Neuron (in vitro differentiated cells): ENCODE results near the gene SYK.
"Not testable (repeated sequence)": the region's sequence is repeated elsewhere in the genome, so short reads cannot be mapped to it uniquely, and the experiment has no call there.

Experiments used
- H2AFZ ChIP-seq: one replicate; pipeline ENCODE4 v1.6.1; 2013; ENCODE audit warnings: low read depth, mild to moderate bottlenecking, inconsistent platforms, low read length, moderate library complexity
- H3K27me3 ChIP-seq: one replicate; pipeline ENCODE4 v1.6.1; 2013; ENCODE audit warnings: low read length; ENCODE audit not compliant: insufficient read depth
- H3K36me3 ChIP-seq: one replicate; pipeline ENCODE4 v1.6.1; 2013; ENCODE audit warnings: low read length; ENCODE audit not compliant: insufficient read depth
- H3K4me1 ChIP-seq: one replicate; pipeline ENCODE4 v1.6.1; 2013; ENCODE audit warnings: low read length; ENCODE audit not compliant: insufficient read depth
- H3K4me3 ChIP-seq: 2 replicates; pipeline ENCODE4 v1.5.1; 2013; ENCODE audit warnings: mild to moderate bottlenecking, low read length, moderate library complexity
- H3K9me3 ChIP-seq: one replicate; pipeline ENCODE4 v1.6.1; 2013; ENCODE audit warnings: low read length

Gene SYK

DNA sequence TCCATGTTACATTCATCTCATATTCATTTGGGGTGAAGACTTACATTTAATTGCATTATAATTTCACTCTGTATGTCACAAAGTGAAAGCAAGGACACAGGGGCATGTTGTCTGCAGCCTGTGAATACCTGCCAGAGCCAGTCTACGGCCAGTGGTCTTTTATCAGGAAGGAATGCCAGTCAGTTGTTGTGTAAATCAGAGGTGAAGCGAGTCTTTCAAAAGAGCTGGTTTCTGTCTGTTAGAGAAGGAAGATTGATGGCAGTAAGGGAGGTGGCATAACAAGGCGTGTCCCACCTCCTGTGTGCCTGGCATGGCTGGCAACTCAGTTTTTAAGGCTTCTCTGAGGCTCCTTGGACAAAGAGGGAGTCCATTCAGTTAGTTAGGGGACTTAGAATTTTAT lies 18.1 kb upstream of the SYK start:
- no peaks in the 10 kb centered on the region for H3K27me3 ChIP-seq
- H3K9me3 ChIP-seq, result no peaks in the 10 kb centered on the region
- H3K4me3 ChIP-seq, result no peak overlapping the region
- H2AFZ ChIP-seq, result no peak overlapping the region
- no peaks in the 10 kb centered on the region for H3K36me3 ChIP-seq
- H3K4me1 ChIP-seq, result peaks cover 6% of the 10 kb centered on the region

DNA sequence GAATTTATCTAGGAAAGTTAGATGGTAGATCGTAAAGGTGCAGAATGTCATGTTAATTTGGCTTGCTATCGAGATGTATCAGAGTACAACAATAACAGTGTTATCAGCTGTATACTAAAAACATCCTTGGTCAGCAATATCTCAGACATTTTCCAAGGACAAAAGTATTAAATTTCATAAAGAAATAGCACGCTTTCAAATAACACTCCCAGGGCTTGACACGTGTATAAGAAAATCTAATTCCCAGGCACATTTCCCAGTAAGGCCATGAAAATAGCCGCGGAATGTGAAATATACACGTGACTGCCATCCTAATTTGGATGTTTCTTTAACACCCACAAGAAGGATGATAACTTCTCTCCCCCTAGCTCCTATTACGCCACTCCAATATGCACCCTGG lies 17.7 kb upstream of the SYK start:
- no peaks in the 10 kb centered on the region for H3K27me3 ChIP-seq
- peaks cover 2% of the 10 kb centered on the region for H3K4me1 ChIP-seq
- H3K4me3 ChIP-seq, result no peak overlapping the region
- no peaks in the 10 kb centered on the region for H3K9me3 ChIP-seq
- H3K36me3 ChIP-seq, result no peaks in the 10 kb centered on the region
- H2AFZ ChIP-seq, result no peak overlapping the region

DNA sequence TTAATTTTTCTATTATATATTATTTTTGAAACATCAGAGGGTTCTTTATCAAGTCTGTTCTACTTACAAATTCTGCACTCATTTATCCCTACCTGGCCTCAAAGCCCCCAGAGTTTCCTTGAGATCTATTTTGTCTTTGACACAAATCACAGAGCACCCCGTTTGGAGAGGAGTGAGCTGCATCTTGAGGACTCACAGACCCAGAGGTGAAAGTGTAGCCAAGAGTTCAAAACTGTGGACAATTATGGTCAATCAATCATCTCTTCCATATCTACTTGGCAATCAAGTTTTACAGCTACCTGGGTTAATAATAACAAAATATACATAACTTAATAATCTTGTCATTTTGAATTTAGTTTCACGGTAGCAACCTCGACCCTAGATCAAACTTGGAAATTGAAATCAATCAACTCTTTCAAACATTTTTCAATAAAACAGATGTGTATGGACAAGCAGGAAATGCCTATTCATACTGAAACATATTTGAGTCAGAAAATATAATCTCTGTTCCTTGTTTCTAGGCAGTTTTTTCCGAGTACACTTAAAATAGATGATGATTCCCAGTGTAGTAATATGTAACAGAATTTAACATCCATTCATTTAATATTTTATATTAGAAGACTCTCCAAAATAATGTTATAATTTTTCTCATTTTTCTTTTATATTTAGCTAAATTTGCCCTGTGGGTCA lies 13.7 kb upstream of the SYK start:
- no peaks in the 10 kb centered on the region for H3K9me3 ChIP-seq
- no peaks in the 10 kb centered on the region for H3K27me3 ChIP-seq
- H3K4me1 ChIP-seq, result no peaks in the 10 kb centered on the region
- H3K4me3 ChIP-seq, result no peak overlapping the region
- H2AFZ ChIP-seq, result no peak overlapping the region
- H3K36me3 ChIP-seq, result no peaks in the 10 kb centered on the region

DNA sequence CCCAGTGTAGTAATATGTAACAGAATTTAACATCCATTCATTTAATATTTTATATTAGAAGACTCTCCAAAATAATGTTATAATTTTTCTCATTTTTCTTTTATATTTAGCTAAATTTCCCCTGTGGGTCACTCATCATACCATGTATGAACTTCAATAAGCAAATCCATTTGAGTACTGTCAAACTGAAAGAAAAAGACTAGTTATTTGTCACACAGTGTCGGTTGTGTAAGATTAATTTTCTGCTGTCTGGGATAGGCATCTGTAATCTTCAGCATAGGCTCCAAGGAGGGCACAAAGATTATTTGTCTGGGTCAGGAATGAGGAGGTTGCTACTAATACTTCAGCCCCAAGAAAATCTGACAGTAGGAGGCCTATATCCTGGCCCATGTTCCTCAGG lies 13.1 kb upstream of the SYK start:
- not testable (repeated sequence) for H3K4me1 ChIP-seq, H3K36me3 ChIP-seq, H3K9me3 ChIP-seq, H3K27me3 ChIP-seq, H2AFZ ChIP-seq, H3K4me3 ChIP-seq

DNA sequence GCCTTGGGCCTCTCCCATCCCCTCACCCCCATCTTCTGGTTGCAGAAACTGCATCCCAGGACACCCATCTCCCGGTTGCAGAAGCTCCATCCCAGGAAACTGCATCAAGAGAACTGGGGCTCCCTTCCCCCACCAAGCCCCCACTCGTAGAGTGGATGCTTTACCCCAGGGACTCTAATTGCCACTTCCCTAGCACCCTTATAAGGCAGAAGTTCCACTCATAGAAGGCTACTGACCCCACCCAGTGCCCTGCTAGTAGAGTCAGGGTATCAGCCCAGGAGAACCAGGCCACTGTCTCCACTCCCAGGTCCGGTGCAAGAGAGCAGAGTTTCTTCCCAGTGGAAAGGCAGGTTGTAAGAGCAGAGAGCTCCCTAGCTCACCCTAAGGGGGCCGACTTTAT lies 12.2 kb upstream of the SYK start:
- Histone ChIP-seq H2AFZ (no peak overlapping the region), H3K4me1 (no peaks in the 10 kb centered on the region), H3K4me3 (no peak overlapping the region), H3K27me3 (no peaks in the 10 kb centered on the region), H3K9me3 (no peaks in the 10 kb centered on the region), H3K36me3 (no peaks in the 10 kb centered on the region)

DNA sequence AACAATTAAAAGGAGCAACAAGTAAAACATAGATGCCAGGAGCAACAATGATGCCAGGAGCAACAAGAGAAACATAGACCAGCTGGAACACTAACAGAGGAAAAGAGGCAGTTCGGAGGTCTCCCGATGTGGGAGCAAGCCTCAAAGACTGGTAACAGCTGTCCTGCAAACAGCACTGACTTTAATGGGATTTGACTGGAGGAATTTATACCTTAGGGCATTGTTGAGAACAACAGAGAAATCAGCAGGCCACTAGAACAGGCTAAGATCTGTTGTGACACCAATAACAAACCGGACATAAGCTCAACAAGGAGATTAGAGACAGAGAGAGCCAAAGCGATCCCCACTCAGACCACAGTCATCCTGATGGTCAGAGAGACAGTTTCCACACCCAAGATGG lies 11.8 kb upstream of the SYK start:
- no peaks in the 10 kb centered on the region for H3K27me3 ChIP-seq
- no peak overlapping the region for H3K4me3 ChIP-seq
- H3K9me3 ChIP-seq, result no peaks in the 10 kb centered on the region
- no peaks in the 10 kb centered on the region for H3K4me1 ChIP-seq
- no peak overlapping the region for H2AFZ ChIP-seq
- no peaks in the 10 kb centered on the region for H3K36me3 ChIP-seq

DNA sequence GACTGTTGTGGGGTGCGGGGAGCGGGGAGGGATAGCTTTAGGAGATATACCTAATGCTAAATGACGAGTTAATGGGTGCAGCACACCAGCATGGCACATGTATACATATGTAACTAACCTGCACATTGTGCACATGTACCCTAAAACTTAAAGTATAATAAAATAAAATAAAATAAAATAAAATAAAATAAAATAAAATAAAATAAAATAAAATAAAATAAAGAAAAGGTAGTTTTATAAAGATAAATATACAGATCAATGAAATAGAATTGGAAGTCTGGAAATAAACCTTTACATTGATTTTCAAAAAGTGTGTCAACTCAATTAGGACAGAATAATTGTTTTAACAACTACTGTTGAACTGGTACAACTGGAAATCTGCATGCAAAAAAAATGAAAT lies 8.6 kb upstream of the SYK start:
- H3K4me1 ChIP-seq, H3K27me3 ChIP-seq, H3K4me3 ChIP-seq, H2AFZ ChIP-seq, H3K36me3 ChIP-seq, H3K9me3 ChIP-seq: not testable (repeated sequence)

DNA sequence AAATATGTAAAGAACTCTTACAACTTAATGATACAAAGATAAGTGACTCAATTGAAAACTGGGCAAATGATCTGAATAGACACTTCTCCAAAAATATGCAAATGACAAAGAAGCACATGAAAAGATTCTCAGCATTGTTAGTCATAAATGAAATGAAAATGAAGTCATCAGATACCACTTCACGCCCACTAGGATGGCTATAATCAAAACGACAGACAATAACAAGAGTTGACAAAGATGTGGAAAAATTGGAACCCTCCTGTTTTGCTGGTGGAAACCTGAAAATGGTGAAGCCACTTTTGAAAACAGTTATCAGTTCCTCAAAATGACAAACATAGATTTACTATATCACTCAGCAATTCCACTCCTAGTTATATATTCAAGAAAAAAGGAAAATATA lies 7.9 kb upstream of the SYK start:
- H3K9me3 ChIP-seq, result no peaks in the 10 kb centered on the region
- H3K36me3 ChIP-seq, result no peaks in the 10 kb centered on the region

DNA sequence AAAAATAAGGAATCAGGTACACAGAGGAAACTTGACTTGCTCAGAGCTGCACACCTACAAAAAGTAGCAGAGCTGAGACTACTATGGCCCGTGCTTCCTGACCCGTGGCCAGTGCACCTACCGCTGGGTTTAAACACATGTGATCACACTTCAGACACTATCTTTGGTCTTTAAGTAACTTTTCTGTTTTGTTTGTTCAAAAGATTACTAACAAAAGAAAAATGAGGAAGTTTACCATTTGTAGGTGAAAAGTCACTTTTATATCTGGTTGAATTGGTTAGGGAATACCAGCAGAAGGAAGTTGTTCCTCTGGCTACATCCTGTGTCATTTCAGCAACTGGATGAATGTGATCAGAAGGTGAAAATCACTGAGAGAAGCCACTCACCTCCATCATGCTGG lies 6.5 kb upstream of the SYK start:
- H2AFZ ChIP-seq, result no peak overlapping the region
- no peaks in the 10 kb centered on the region for H3K4me1 ChIP-seq
- peaks cover 11% of the 10 kb centered on the region for H3K27me3 ChIP-seq
- H3K9me3 ChIP-seq, result no peaks in the 10 kb centered on the region
- H3K4me3 ChIP-seq, result no peak overlapping the region
- no peaks in the 10 kb centered on the region for H3K36me3 ChIP-seq

More for the DNA sequence above, 7.9 kb upstream of the SYK start:
- no peaks in the 10 kb centered on the region for H3K4me1 ChIP-seq
- H3K27me3 ChIP-seq, result peaks cover under 1% of the 10 kb centered on the region
- H2AFZ ChIP-seq, result no peak overlapping the region
- no peak overlapping the region for H3K4me3 ChIP-seq

DNA sequence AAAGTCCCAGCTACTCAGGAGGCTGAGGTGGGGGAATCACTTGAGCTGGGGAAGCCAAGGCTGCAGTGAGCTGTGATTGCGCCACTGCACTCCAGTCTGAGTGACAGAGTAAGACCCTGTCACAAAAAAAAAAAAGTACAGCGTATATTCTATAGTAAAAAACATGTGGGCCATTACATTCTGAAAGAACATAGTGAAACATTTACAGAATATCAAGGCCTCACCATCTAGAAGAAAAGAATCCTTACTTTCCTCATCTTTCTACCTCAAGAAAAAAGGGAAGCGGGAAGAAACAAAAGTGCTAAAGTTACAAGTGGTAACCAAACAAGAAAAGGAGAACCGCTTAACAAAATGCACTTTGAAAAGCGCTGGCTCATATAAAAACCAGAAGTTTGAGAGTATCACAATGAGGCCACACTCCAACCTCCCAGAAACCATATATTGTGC lies 5.7 kb upstream of the SYK start:
- no peak overlapping the region for H3K4me3 ChIP-seq
- no peaks in the 10 kb centered on the region for H3K36me3 ChIP-seq
- H2AFZ ChIP-seq, result no peak overlapping the region
- no peaks in the 10 kb centered on the region for H3K9me3 ChIP-seq
- peaks cover 13% of the 10 kb centered on the region for H3K27me3 ChIP-seq
- H3K4me1 ChIP-seq, result no peaks in the 10 kb centered on the region

DNA sequence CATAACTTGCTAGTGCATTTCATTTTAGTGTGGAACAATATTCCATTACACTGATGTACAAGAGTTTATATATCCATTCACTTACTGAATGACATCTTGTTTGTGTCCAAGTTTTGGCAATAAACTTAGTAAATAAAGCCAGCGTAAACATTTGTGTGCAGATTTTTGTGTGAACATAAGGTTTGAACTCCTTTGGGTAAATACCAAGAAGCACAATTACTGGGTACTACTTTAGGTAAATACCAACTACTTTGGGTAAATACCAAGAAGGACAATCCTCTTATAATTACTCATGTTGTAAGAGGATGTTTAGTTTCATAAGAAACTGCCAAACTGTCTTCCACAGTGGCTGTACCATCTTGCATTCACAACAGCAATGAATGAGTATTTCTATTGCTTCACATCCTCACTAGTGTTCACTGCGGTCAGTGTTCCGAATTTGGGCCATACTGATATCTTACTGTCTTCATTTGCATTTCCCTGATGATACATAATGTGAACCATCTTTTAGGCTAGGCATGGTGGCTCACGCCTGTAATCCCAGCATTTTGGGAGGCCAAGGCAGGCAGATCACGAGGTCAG lies 2.3 kb upstream of the SYK start:
- H3K4me3 ChIP-seq, result no peak overlapping the region
- H2AFZ ChIP-seq, result no peak overlapping the region
- peaks cover 45% of the 10 kb centered on the region for H3K27me3 ChIP-seq
- H3K4me1 ChIP-seq, result no peaks in the 10 kb centered on the region
- H3K9me3 ChIP-seq, result peaks cover 3% of the 10 kb centered on the region
- H3K36me3 ChIP-seq, result no peaks in the 10 kb centered on the region

DNA sequence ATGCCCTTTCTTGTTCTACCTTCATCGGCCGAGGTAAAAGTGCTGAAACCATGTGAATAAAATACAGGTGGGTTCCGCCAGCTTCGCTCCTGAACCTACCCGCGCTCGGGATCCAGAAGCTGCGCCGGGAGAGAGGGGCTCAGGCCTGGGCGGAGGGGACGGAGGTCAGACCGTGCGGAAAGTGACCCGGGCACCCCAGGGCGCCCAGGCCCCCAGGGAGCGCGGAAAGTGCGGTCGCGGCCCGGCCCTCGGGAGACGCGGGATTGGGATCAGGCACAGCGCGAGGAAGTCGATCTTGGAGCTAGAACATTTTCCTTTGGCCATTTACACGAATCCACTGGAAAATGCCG lies 329 bp downstream of the SYK start:
- H3K4me1 ChIP-seq, result no peaks in the 10 kb centered on the region
- no peaks in the 10 kb centered on the region for H3K36me3 ChIP-seq
- H3K4me3 ChIP-seq, result no peak overlapping the region
- H3K9me3 ChIP-seq, result peaks cover 3% of the 10 kb centered on the region
- H2AFZ ChIP-seq, result no peak overlapping the region
- peaks cover 57% of the 10 kb centered on the region for H3K27me3 ChIP-seq

DNA sequence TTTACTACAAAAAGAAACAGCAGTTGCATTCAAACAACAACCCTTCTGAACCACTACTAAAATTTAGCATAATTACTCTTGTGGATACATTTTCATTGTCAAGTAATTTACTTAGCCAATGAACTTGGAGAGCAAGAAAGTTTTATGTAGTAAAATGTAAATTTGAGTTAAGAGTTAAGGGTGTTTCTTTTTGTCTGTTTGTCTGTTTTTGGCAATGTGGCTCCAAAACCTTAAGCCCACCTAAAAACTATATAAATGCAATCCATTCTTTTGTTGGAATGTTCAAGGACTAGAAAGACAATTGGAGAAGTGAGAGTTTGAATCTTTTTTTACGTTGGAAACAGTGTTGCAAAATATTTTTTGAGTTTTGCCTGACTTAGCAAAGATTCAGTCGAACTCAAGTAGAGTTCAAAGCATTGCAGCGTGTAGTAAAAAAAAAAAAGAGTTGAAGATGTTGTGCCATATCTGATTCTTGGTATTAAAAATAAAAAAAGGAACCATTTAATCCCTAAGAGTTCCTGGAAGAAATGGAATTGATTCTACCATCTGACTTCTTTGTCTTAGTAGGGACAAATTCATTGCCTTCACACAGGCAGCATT lies 867 bp downstream of the SYK start:
- Histone ChIP-seq H2AFZ (no peak overlapping the region), H3K4me3 (no peak overlapping the region), H3K36me3 (no peaks in the 10 kb centered on the region), H3K4me1 (no peaks in the 10 kb centered on the region), H3K27me3 (peaks cover 59% of the 10 kb centered on the region), H3K9me3 (peaks cover 3% of the 10 kb centered on the region)
